ENCODE data around the gene RNF114.
"Not testable (repeated sequence)": the region's sequence is repeated elsewhere in the genome, so short reads cannot be mapped to it uniquely, and the experiment has no call there.

RNF114 gene

GRCh38 chr20:49965781-49966305, 29.6 kb downstream of the RNF114 start:
- no peak for DNase-seq

- DNase-seq, result no peak
Measured at GRCh38 chr20:49966861-49967260, 30.7 kb downstream of the RNF114 start.

GRCh38 chr20:49969234-49969633, 33.0 kb downstream of the RNF114 start:
- no peak for DNase-seq

- no peak for DNase-seq
Measured at GRCh38 chr20:49969946-49970345, 33.7 kb downstream of the RNF114 start.

- DNase-seq, result no peak
Measured at GRCh38 chr20:49970498-49970897, 34.3 kb downstream of the RNF114 start.

- no peak for DNase-seq
Measured at GRCh38 chr20:49973981-49974380, 37.8 kb downstream of the RNF114 start.

- no peak for DNase-seq
Measured at GRCh38 chr20:49976542-49976941, 40.3 kb downstream of the RNF114 start.

GRCh38 chr20:49977740-49978139, 41.5 kb downstream of the RNF114 start:
- not testable (repeated sequence) for DNase-seq

GRCh38 chr20:49978685-49979029, 42.5 kb downstream of the RNF114 start:
- DNase-seq, result no peak

GRCh38 chr20:49979030-49979832, 43.0 kb downstream of the RNF114 start:
- DNase-seq, result peak; percentile 33

GRCh38 chr20:49980140-49981008, 44.2 kb downstream of the RNF114 start:
- DNase-seq, result no peak

- no peak for DNase-seq
Measured at GRCh38 chr20:49981218-49982071, 45.2 kb downstream of the RNF114 start.

- DNase-seq, result no peak
Measured at GRCh38 chr20:49982072-49982345, 45.8 kb downstream of the RNF114 start.

- DNase-seq, result peak; percentile 77
Measured at GRCh38 chr20:49982346-49983122, 46.3 kb downstream of the RNF114 start, which contains the start of gene SNAI1. Gene SNAI1, plus strand, starts transcription at chr20:49982980. Its CDS starts 80 bp downstream, at chr20:49983060.

- DNase-seq, result no peak
Measured at GRCh38 chr20:49983123-49983847, 47.1 kb downstream of the RNF114 start.

- DNase-seq, result no peak
Measured at GRCh38 chr20:49983848-49984408, 47.7 kb downstream of the RNF114 start.

- no peak for DNase-seq
Measured at GRCh38 chr20:49984426-49985153, 48.4 kb downstream of the RNF114 start.

- DNase-seq, result no peak
Measured at GRCh38 chr20:49985157-49985556, 49.0 kb downstream of the RNF114 start.

GRCh38 chr20:49985617-49986016, 49.4 kb downstream of the RNF114 start:
- DNase-seq, result no peak

GRCh38 chr20:49986049-49986448, 49.9 kb downstream of the RNF114 start:
- DNase-seq, result no peak
